Vagina (tissue), 2 donors: ENCODE results near the gene MPP2. TPM values are rescaled to one million over a fixed set of nuclear protein-coding genes. Genes with fewer than 3 reads are reported as not detected.
A peak's percentile ranks its signal among the peaks of the same experiment; 100 is the strongest.

Experiments used
- DNase-seq, 2 donors: peaks; one replicate each; pipeline ENCODE4 v3.0.0-alpha.2; 2017; ENCODE audit errors: extremely low spot score in 2 of 2
- H3K27ac ChIP-seq: fragments of 200-600 bp; sonication (generic); one replicate; pipeline ENCODE4 v1.5.1; 2019
- H3K27me3 ChIP-seq: fragments of 200-600 bp; sonication (generic); one replicate; pipeline ENCODE4 v1.5.1; 2019
- H3K36me3 ChIP-seq, 2 donors: fragments of 200-600 bp; sonication (generic); one replicate each; pipeline ENCODE4 v1.5.1; 2017 to 2019
- H3K4me1 ChIP-seq: fragments of 200-600 bp; sonication (generic); one replicate; pipeline ENCODE4 v1.5.1; 2019
- H3K4me3 ChIP-seq, 2 donors: fragments of 200-600 bp; sonication (generic); 1 replicate in 1 of 2; 2 replicates in 1 of 2; pipeline ENCODE4 v1.5.1; 2016 to 2019
- H3K9me3 ChIP-seq: fragments of 200-600 bp; sonication (generic); one replicate; pipeline ENCODE4 v1.5.1; 2019
- CTCF ChIP-seq, 3 experiments: fragments of 450-650 bp in 2 of 3; fragments of 200-600 bp in 1 of 3; sonication (generic) in 1 of 3; IDR thresholded peaks; one replicate each; pipeline ENCODE4 v1.5.1; 2017 to 2019; ENCODE audit warnings: antibody characterized with exemption in 3 of 3, mild to moderate bottlenecking in 2 of 3, moderate library complexity in 2 of 3
- POLR2A ChIP-seq, 2 donors: fragments of 450-650 bp; IDR thresholded peaks; one replicate each; pipeline ENCODE4 v1.6.1; 2017; ENCODE audit warnings: antibody characterized with exemption in 2 of 2, mild to moderate bottlenecking in 2 of 2, moderate library complexity in 2 of 2
- POLR2AphosphoS5 ChIP-seq, 2 donors: sonication (generic); formaldehyde crosslinking; IDR thresholded peaks; one replicate each; pipeline ENCODE4 v1.9.0; 2017; ENCODE audit warnings: antibody characterized with exemption in 2 of 2, mild to moderate bottlenecking in 2 of 2, low read depth in 1 of 2; ENCODE audit not compliant: insufficient read depth in 1 of 2
- intact Hi-C: fragments of 100-400 bp; cut with DNase I; formaldehyde crosslinking; loops from one replicate; pipeline ENCODE4 v1.15.1; 2023
- total RNA-seq: library from RNA; depleted of rRNA; stranded (reverse); fragments of >200 nt; gene quantifications from one replicate; pipeline ENCODE4 v1.2.3, GENCODE V29; 2016

The MPP2 gene
- total RNA-seq, 1 donor from 2014 or later, result 7.6 TPM

GRCh38 chr17:43832168-43832975 lies 75.0 kb downstream of the MPP2 start:
- Histone ChIP-seq H3K27me3 (no peaks in the 10 kb centered on the region), H3K4me3 (peak overlapping the region; percentile 65 to 74), H3K27ac (peak overlapping the region; percentile 64), H3K36me3 (peaks cover 0 to 11% of the 10 kb centered on the region in 2 donors), H3K4me1 (peaks cover 19% of the 10 kb centered on the region), H3K9me3 (no peaks in the 10 kb centered on the region)
- intact Hi-C loops, result no loop called here
- DNase-seq, result no peak
- TF ChIP-seq CTCF (IDR thresholded peaks at IDR 0.05) (no peak), POLR2A (IDR thresholded peaks at IDR 0.05) (no peak), POLR2AphosphoS5 (IDR thresholded peaks at IDR 0.05; ENCODE audit: insufficient read depth in 1 of 2, low read depth in 1 of 2) (peak in 1 of 2 donors; percentile 1)

- Histone ChIP-seq H3K27me3 (no peaks in the 10 kb centered on the region), H3K4me3 (no peak overlapping the region)
Observed at GRCh38 chr17:43831633-43832032, 75.7 kb downstream of the MPP2 start.

GRCh38 chr17:43830510-43831140 lies 76.7 kb downstream of the MPP2 start:
- Histone ChIP-seq H3K4me1 (peaks cover 19% of the 10 kb centered on the region), H3K27ac (no peak overlapping the region), H3K27me3 (no peaks in the 10 kb centered on the region), H3K36me3 (peaks cover 0 to 15% of the 10 kb centered on the region in 2 donors), H3K4me3 (no peak overlapping the region), H3K9me3 (no peaks in the 10 kb centered on the region)
- TF ChIP-seq POLR2AphosphoS5 (IDR thresholded peaks at IDR 0.05; ENCODE audit: insufficient read depth in 1 of 2, low read depth in 1 of 2) (no peak), POLR2A (IDR thresholded peaks at IDR 0.05) (no peak), CTCF (IDR thresholded peaks at IDR 0.05) (no peak)
- intact Hi-C loops, result no loop called here
- DNase-seq, result no peak

More at GRCh38 chr17:43831633-43832032, 75.7 kb downstream of the MPP2 start:
- intact Hi-C loops, result no loop called here
- H3K27ac ChIP-seq, result peak overlapping the region; percentile 64
- peaks cover 19% of the 10 kb centered on the region for H3K4me1 ChIP-seq
- TF ChIP-seq POLR2AphosphoS5 (IDR thresholded peaks at IDR 0.05; ENCODE audit: insufficient read depth in 1 of 2, low read depth in 1 of 2) (no peak), CTCF (IDR thresholded peaks at IDR 0.05) (no peak), POLR2A (IDR thresholded peaks at IDR 0.05) (no peak)
- no peak for DNase-seq
- H3K9me3 ChIP-seq, result no peaks in the 10 kb centered on the region
- H3K36me3 ChIP-seq, result peaks cover 0 to 11% of the 10 kb centered on the region in 2 donors

- intact Hi-C loops, result no loop called here
- H3K36me3 ChIP-seq, result peaks cover 0 to 19% of the 10 kb centered on the region in 2 donors
- no peak for DNase-seq
Observed at GRCh38 chr17:43829738-43830137, 77.6 kb downstream of the MPP2 start.

More at GRCh38 chr17:43829738-43830137, 77.6 kb downstream of the MPP2 start:
- H3K4me3 ChIP-seq, result no peak overlapping the region
- H3K27me3 ChIP-seq, result no peaks in the 10 kb centered on the region
- TF ChIP-seq POLR2A (IDR thresholded peaks at IDR 0.05), result no peak
- no peak for TF ChIP-seq POLR2AphosphoS5 (IDR thresholded peaks at IDR 0.05; ENCODE audit: insufficient read depth in 1 of 2, low read depth in 1 of 2)
- TF ChIP-seq CTCF (IDR thresholded peaks at IDR 0.05), result no peak
- peaks cover 19% of the 10 kb centered on the region for H3K4me1 ChIP-seq
- no peaks in the 10 kb centered on the region for H3K9me3 ChIP-seq
- no peak overlapping the region for H3K27ac ChIP-seq
